ENCODE data around the gene PRR5L.

The PRR5L gene

GRCh38 chr11:36295926-36296325 is at the start of gene PRR5L:
PRR5L (plus strand) TSS chr11:36296288; CDS start chr11:36401122, 104,834 bp downstream.
- DNase-seq, result no peak

GRCh38 chr11:36247493-36247892 is 48.6 kb upstream of the PRR5L start:
- no peak for DNase-seq

- DNase-seq, result no peak
Observed at GRCh38 chr11:36248436-36248835, 47.7 kb upstream of the PRR5L start.

GRCh38 chr11:36249246-36249645 is 46.8 kb upstream of the PRR5L start:
- DNase-seq, result no peak

- DNase-seq, result no peak
Observed at GRCh38 chr11:36251823-36252222, 44.3 kb upstream of the PRR5L start.

GRCh38 chr11:36253238-36253637 is 42.9 kb upstream of the PRR5L start:
- DNase-seq, result no peak

GRCh38 chr11:36254713-36255112 is 41.4 kb upstream of the PRR5L start:
- DNase-seq, result no peak

- no peak for DNase-seq
Observed at GRCh38 chr11:36257351-36257750, 38.7 kb upstream of the PRR5L start.

GRCh38 chr11:36258730-36259360 is 37.2 kb upstream of the PRR5L start:
- peak; percentile 48 for DNase-seq

- no peak for DNase-seq
Observed at GRCh38 chr11:36261094-36261493, 35.0 kb upstream of the PRR5L start.

- no peak for DNase-seq
Observed at GRCh38 chr11:36264011-36264972, 31.8 kb upstream of the PRR5L start.

- no peak for DNase-seq
Observed at GRCh38 chr11:36264973-36265344, 31.1 kb upstream of the PRR5L start.

- DNase-seq, result peak; percentile 49
Observed at GRCh38 chr11:36265793-36266628, 30.1 kb upstream of the PRR5L start.

- DNase-seq, result no peak
Observed at GRCh38 chr11:36266767-36267166, 29.3 kb upstream of the PRR5L start.

- no peak for DNase-seq
Observed at GRCh38 chr11:36268337-36268985, 27.6 kb upstream of the PRR5L start.

- no peak for DNase-seq
Observed at GRCh38 chr11:36270701-36271100, 25.4 kb upstream of the PRR5L start.

GRCh38 chr11:36271794-36272407 is 24.2 kb upstream of the PRR5L start:
- DNase-seq, result no peak

GRCh38 chr11:36273110-36273509 is 23.0 kb upstream of the PRR5L start:
- DNase-seq, result no peak

- DNase-seq, result no peak
Observed at GRCh38 chr11:36274414-36274813, 21.7 kb upstream of the PRR5L start.

- DNase-seq, result no peak
Observed at GRCh38 chr11:36278531-36279282, 17.4 kb upstream of the PRR5L start.

GRCh38 chr11:36280531-36280930 is 15.6 kb upstream of the PRR5L start:
- DNase-seq, result no peak

- no peak for DNase-seq
Observed at GRCh38 chr11:36281850-36282249, 14.2 kb upstream of the PRR5L start.
